Neural progenitor cell (in vitro differentiated cells): ENCODE results near the gene DCLK2.

Experiments used
- CTCF ChIP-seq: fragments of 200-600 bp; sonication (generic); IDR thresholded peaks from 2 replicates; pipeline ENCODE4 v1.5.1; 2017; ENCODE audit warnings: antibody characterized with exemption, mild to moderate bottlenecking
- EZH2 ChIP-seq: fragments of 200-600 bp; sonication (generic); IDR thresholded peaks from 2 replicates; pipeline ENCODE4 v1.6.1; 2017; ENCODE audit warnings: antibody characterized with exemption, mild to moderate bottlenecking, moderate library complexity

- TF ChIP-seq EZH2 = no peak
- no peak for TF ChIP-seq CTCF
These were observed 168.9 kb downstream of the DCLK2 start for GRCh38 chr4:150247184-150247583.
